DND-41 (cell line): ENCODE data around the gene FANK1.

Experiments used
- CTCF ChIP-seq: IDR thresholded peaks from 2 replicates; pipeline ENCODE4 v1.5.1; 2012; ENCODE audit warnings: borderline replicate concordance, low read length, moderate library complexity, mild to moderate bottlenecking; ENCODE audit not compliant: poor library complexity, severe bottlenecking; ENCODE audit errors: extremely low read depth
- EZH2 ChIP-seq: IDR thresholded peaks from 3 replicates; pipeline ENCODE4 v1.6.1; 2012; ENCODE audit warnings: borderline replicate concordance, low read depth, mild to moderate bottlenecking, moderate library complexity, low read length, inconsistent platforms; ENCODE audit not compliant: severe bottlenecking

DNA sequence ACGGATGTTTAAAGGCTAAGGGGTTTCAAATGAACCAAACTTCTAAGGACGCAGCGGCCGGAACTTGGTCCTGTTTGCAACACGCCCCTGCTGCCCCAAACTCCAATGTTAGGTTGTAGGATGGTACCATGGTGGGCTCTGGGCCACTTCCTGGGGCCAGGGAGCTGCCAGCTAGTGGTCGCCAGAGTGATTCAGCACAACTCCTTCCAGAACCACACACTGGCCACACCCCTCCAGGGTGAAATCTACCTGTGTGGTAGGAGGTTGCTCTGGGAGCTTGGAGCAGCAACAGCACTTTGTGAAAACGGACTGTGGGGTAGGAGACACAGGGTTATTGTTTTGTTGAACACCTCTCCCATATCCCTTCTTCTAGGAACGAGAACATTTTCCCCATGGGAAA is 161.1 kb downstream of the FANK1 start:
- no peak for TF ChIP-seq CTCF
- TF ChIP-seq EZH2, result no peak
